ENCODE results near the gene BTBD18. TPM values are rescaled to one million over a fixed set of nuclear protein-coding genes. Genes with fewer than 3 reads are reported as not detected.
"Not testable (repeated sequence)": the region's sequence is repeated elsewhere in the genome, so short reads cannot be mapped to it uniquely, and the experiment has no call there.

Gene BTBD18
- total and polyA plus RNA-seq, 4 donors: 0.13 TPM; not detected in 3

DNA sequence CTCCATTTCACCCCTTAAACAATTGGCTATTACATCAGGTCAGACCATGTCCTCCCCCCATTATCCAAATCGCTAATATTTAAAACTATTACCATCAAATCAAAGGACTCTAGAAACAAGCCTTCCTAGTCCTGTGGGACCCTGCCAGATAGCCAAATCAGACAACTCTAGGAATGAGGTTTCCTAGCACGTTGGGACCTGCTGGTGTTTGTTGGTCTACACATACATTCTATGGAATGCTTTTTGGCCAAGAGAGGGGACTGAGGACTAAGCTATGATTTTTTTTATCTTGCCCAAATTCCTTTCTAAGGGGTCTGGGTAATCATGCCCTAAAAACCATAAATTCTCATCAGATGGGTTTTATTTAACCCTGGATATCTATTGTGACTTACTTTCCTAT, 24.4 kb downstream of the BTBD18 start:
- Histone ChIP-seq H3K27me3 (ENCODE audit: control insufficient read depth in 4 of 4, insufficient read depth in 4 of 4, low read length in 3 of 4) (no peaks in the 10 kb centered on the region), H3K9ac (ENCODE audit: low read depth in 1 of 2, low read length in 2 of 2) (no peak overlapping the region), H3K4me3 (ENCODE audit: low read depth in 1 of 3, low read length in 3 of 3) (no peak overlapping the region), H3K36me3 (ENCODE audit: control insufficient read depth in 4 of 4, insufficient read depth in 3 of 4, low read depth in 1 of 4, low read length in 3 of 4) (peaks cover 0 to 4% (median under 1%) of the 10 kb centered on the region in 4 donors), H3K4me1 (ENCODE audit: control insufficient read depth in 4 of 4, insufficient read depth in 4 of 4, low read length in 3 of 4) (peaks cover 0 to under 1% (median 0%) of the 10 kb centered on the region in 4 donors), H3K9me3 (ENCODE audit: control insufficient read depth in 4 of 4, low read length in 3 of 4) (no peaks in the 10 kb centered on the region), H3K27ac (ENCODE audit: low read depth in 1 of 2, low read length in 2 of 2) (no peak overlapping the region)
- TF ChIP-seq SP1 (IDR thresholded peaks at IDR 0.05): no peak
- no peak for TF ChIP-seq EGR1 (IDR thresholded peaks at IDR 0.05; ENCODE audit: low read depth in 2 of 2)
- TF ChIP-seq, protein P1, sequence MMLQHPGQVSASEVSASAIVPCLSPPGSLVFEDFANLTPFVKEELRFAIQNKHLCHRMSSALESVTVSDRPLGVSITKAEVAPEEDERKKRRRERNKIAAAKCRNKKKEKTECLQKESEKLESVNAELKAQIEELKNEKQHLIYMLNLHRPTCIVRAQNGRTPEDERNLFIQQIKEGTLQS (IDR thresholded peaks at IDR 0.05): no peak
- TF ChIP-seq, protein P2, sequence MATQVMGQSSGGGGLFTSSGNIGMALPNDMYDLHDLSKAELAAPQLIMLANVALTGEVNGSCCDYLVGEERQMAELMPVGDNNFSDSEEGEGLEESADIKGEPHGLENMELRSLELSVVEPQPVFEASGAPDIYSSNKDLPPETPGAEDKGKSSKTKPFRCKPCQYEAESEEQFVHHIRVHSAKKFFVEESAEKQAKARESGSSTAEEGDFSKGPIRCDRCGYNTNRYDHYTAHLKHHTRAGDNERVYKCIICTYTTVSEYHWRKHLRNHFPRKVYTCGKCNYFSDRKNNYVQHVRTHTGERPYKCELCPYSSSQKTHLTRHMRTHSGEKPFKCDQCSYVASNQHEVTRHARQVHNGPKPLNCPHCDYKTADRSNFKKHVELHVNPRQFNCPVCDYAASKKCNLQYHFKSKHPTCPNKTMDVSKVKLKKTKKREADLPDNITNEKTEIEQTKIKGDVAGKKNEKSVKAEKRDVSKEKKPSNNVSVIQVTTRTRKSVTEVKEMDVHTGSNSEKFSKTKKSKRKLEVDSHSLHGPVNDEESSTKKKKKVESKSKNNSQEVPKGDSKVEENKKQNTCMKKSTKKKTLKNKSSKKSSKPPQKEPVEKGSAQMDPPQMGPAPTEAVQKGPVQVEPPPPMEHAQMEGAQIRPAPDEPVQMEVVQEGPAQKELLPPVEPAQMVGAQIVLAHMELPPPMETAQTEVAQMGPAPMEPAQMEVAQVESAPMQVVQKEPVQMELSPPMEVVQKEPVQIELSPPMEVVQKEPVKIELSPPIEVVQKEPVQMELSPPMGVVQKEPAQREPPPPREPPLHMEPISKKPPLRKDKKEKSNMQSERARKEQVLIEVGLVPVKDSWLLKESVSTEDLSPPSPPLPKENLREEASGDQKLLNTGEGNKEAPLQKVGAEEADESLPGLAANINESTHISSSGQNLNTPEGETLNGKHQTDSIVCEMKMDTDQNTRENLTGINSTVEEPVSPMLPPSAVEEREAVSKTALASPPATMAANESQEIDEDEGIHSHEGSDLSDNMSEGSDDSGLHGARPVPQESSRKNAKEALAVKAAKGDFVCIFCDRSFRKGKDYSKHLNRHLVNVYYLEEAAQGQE (IDR thresholded peaks at IDR 0.05): no peak
- no peak for TF ChIP-seq NR2F2 (IDR thresholded peaks at IDR 0.05)
- TF ChIP-seq JUND (IDR thresholded peaks at IDR 0.05): no peak
- TF ChIP-seq RAD21 (IDR thresholded peaks at IDR 0.05): no peak
- TF ChIP-seq, protein P3, sequence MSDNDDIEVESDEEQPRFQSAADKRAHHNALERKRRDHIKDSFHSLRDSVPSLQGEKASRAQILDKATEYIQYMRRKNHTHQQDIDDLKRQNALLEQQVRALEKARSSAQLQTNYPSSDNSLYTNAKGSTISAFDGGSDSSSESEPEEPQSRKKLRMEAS (IDR thresholded peaks at IDR 0.05): no peak
- TF ChIP-seq HNF4G (IDR thresholded peaks at IDR 0.05): no peak
- no peak for TF ChIP-seq HNF4A (conservative IDR thresholded peaks at IDR 0.05)
- no peak for TF ChIP-seq TAF1 (conservative IDR thresholded peaks at IDR 0.05)
- no peak for TF ChIP-seq RXRA (IDR thresholded peaks at IDR 0.05)
- TF ChIP-seq GABPA (IDR thresholded peaks at IDR 0.05 in 1 of 2, conservative IDR thresholded peaks at IDR 0.05 in 1 of 2): no peak
- TF ChIP-seq FOXA2 (IDR thresholded peaks at IDR 0.05): no peak
- no peak for TF ChIP-seq YY1 (IDR thresholded peaks at IDR 0.05)
- TF ChIP-seq FOXA1 (IDR thresholded peaks at IDR 0.05): no peak
- TF ChIP-seq, protein P4, sequence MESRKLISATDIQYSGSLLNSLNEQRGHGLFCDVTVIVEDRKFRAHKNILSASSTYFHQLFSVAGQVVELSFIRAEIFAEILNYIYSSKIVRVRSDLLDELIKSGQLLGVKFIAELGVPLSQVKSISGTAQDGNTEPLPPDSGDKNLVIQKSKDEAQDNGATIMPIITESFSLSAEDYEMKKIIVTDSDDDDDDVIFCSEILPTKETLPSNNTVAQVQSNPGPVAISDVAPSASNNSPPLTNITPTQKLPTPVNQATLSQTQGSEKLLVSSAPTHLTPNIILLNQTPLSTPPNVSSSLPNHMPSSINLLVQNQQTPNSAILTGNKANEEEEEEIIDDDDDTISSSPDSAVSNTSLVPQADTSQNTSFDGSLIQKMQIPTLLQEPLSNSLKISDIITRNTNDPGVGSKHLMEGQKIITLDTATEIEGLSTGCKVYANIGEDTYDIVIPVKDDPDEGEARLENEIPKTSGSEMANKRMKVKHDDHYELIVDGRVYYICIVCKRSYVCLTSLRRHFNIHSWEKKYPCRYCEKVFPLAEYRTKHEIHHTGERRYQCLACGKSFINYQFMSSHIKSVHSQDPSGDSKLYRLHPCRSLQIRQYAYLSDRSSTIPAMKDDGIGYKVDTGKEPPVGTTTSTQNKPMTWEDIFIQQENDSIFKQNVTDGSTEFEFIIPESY (IDR thresholded peaks at IDR 0.05): no peak
- TF ChIP-seq, protein P5, sequence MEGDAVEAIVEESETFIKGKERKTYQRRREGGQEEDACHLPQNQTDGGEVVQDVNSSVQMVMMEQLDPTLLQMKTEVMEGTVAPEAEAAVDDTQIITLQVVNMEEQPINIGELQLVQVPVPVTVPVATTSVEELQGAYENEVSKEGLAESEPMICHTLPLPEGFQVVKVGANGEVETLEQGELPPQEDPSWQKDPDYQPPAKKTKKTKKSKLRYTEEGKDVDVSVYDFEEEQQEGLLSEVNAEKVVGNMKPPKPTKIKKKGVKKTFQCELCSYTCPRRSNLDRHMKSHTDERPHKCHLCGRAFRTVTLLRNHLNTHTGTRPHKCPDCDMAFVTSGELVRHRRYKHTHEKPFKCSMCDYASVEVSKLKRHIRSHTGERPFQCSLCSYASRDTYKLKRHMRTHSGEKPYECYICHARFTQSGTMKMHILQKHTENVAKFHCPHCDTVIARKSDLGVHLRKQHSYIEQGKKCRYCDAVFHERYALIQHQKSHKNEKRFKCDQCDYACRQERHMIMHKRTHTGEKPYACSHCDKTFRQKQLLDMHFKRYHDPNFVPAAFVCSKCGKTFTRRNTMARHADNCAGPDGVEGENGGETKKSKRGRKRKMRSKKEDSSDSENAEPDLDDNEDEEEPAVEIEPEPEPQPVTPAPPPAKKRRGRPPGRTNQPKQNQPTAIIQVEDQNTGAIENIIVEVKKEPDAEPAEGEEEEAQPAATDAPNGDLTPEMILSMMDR (IDR thresholded peaks at IDR 0.05; ENCODE audit: low read depth, low read length, missing input control): no peak
- WGBS: 90% methylated on average over 2 of the region's 2 CpGs
- DNase-seq (ENCODE audit: low spot score): no peak

DNA sequence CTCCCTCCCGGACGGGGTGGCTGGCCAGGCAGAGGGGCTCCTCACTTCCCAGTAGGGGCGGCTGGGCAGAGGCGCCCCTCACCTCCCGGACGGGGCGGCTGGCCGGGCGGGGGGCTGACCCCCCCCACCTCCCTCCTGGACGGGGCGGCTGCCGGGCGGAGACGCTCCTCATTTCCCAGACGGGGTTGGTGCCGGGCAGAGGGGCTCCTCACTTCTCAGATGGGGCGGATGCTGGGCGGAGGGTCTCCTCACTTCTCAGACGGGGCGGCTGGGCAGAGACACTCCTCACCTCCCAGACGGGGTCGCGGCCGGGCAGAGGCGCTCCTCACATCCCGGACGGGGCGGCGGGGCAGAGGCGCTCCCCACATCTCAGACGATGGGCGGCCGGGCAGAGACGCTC, 34.9 kb downstream of the BTBD18 start:
- not testable (repeated sequence) for H3K27ac ChIP-seq (ENCODE audit: low read depth in 1 of 2, low read length in 2 of 2); H3K9me3 ChIP-seq (ENCODE audit: control insufficient read depth in 4 of 4, low read length in 3 of 4); DNase-seq (ENCODE audit: low spot score); H3K36me3 ChIP-seq (ENCODE audit: control insufficient read depth in 4 of 4, insufficient read depth in 3 of 4, low read depth in 1 of 4, low read length in 3 of 4); H3K4me3 ChIP-seq (ENCODE audit: low read depth in 1 of 3, low read length in 3 of 3); H3K27me3 ChIP-seq (ENCODE audit: control insufficient read depth in 4 of 4, insufficient read depth in 4 of 4, low read length in 3 of 4); H3K9ac ChIP-seq (ENCODE audit: low read depth in 1 of 2, low read length in 2 of 2)
- peaks cover 5 to 21% (median 20%) of the 10 kb centered on the region in 4 donors for H3K4me1 ChIP-seq (ENCODE audit: control insufficient read depth in 4 of 4, insufficient read depth in 4 of 4, low read length in 3 of 4)
- WGBS: 98% methylated on average over 27 of the region's 34 CpGs
